NCI-H2196 treated with DMSO at 0.1 percent for 48 hours (cell line): ENCODE measurements around the gene MTX3.

Experiments
- DNase-seq: peaks from one replicate; lab custom pipeline; 2025; ENCODE audit not compliant: unreplicated experiment; lab: John Stamatoyannopoulos, UW

MTX3 gene

GRCh38 chr5:79983618-79984017 is 7.4 kb downstream of the MTX3 start:
- no peak for DNase-seq

DNA sequence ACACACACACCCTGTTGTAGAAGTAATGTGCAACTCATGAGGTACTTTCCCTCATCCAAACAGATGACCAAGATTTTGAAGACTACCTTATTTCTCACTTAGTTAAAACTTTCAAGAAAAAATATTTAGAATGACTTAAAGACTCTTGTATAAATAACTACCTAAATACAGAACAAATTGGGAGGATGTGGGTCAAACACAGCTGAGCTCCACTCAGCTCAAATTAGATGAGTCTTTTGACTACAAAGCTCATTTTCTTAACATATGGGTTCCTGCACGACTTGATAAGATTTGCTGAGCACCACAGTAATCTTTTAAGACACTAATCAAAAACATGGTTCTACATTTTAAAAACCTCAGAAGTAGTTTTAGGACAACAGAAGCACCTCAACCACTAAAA is 8.9 kb downstream of the MTX3 start:
- no peak for DNase-seq

GRCh38 chr5:79976759-79977515 is 14.1 kb downstream of the MTX3 start:
- DNase-seq = no peak

- no peak for DNase-seq
Observed at GRCh38 chr5:79975422-79975821, 15.6 kb downstream of the MTX3 start.

- DNase-seq = no peak
Observed at GRCh38 chr5:79974886-79975285, 16.2 kb downstream of the MTX3 start.

GRCh38 chr5:79973996-79974395 is 17.1 kb downstream of the MTX3 start:
- DNase-seq = no peak

GRCh38 chr5:79973511-79973910 is 17.6 kb downstream of the MTX3 start:
- no peak for DNase-seq

- no peak for DNase-seq
Observed at GRCh38 chr5:79971156-79971555, 19.9 kb downstream of the MTX3 start.

- DNase-seq = no peak
Observed at GRCh38 chr5:79966448-79966847, 24.6 kb downstream of the MTX3 start.

GRCh38 chr5:79964136-79964535 is 26.9 kb downstream of the MTX3 start:
- no peak for DNase-seq

- DNase-seq = no peak
Observed at GRCh38 chr5:79963261-79964061, 27.6 kb downstream of the MTX3 start.

- DNase-seq = no peak
Observed at GRCh38 chr5:79962575-79963222, 28.4 kb downstream of the MTX3 start.

GRCh38 chr5:79961716-79962574 is 29.1 kb downstream of the MTX3 start:
- DNase-seq = no peak

- DNase-seq = no peak
Observed at GRCh38 chr5:79959407-79959806, 31.7 kb downstream of the MTX3 start.

DNA sequence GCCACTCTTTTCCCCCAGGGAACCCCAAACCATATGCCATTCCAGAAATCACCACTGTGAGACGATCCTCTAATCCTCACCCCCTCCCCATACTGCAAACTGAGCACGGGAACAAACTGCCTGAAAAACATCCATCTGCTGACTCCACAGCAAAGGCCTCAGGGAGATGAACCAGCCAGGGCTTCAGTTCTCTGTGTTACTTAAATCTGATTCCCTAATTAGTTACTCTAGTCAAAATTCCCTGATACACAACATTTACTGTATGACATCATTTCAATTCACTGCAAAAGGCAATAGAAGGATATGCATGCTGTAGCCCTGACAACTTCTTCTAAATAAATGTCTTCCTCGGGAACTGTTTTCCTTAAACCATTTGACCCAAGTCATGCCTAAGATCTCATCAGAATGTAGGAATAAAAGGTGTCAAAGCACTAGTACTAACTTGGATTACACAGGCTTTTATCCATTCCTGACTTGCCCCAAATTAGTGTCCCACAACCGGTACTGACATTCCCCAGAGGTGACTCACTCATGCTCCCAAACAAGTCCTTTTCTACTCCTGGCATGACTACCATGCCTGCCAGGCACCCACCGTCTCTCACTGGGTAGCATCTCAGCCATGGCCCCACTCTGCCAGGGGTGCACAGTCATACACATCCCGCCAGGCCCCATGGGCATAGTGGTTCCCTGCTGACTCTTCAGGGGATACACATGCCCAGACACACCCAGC is 35.0 kb downstream of the MTX3 start:
- DNase-seq = no peak

GRCh38 chr5:79955356-79955895 is 35.6 kb downstream of the MTX3 start:
- DNase-seq = no peak

GRCh38 chr5:79954620-79955019 is 36.4 kb downstream of the MTX3 start:
- DNase-seq = no peak

DNA sequence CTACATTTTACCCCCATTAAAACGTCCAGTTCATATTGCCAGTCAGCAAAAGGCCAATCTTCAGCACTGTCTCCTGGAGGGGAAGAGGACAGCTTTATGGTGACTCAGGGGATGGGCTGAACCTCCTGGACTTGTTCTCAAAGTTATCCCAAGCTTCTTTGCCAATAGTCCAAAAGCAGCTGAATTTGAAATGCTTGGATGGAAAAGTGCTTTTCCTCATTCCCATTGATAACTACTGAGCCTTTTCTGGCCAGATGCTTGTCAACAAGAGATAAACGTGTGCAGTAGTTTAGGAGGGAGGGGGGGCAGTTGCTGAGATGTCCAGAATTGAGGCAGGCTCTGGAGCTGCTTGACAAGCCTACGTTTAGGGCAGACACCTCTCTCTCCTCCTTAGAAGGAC is 43.5 kb downstream of the MTX3 start:
- DNase-seq = no peak

GRCh38 chr5:79938468-79938867 is 52.6 kb downstream of the MTX3 start:
- no peak for DNase-seq

DNA sequence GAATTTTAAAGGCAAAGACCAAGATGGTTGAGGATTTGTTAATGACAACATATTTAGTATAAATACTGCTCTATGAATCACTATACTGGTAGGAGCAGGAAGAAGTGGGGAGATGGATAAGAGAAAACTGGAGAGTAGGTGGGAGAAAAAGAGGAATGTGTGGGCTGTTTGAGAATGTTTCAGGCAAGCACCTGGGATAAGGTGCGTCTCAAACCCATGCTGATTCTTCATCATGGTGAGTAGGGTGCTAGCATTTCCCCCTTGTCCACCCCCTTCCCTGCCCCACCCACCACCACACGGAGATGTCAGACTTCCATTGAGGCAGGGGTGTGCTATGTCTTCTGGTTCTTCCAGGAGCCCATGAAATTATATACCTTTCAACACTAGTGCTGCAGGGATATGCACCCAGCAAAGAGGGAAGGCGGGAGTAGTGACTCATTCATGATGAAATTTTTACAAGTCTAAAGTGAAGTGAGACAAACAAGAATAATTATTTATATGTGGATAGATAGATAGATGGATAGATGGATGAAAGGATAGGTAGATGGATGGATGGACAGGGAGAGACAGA is 54.3 kb downstream of the MTX3 start:
- no peak for DNase-seq
